Measurements from ENCODE around the gene MVK.

The MVK gene

DNA sequence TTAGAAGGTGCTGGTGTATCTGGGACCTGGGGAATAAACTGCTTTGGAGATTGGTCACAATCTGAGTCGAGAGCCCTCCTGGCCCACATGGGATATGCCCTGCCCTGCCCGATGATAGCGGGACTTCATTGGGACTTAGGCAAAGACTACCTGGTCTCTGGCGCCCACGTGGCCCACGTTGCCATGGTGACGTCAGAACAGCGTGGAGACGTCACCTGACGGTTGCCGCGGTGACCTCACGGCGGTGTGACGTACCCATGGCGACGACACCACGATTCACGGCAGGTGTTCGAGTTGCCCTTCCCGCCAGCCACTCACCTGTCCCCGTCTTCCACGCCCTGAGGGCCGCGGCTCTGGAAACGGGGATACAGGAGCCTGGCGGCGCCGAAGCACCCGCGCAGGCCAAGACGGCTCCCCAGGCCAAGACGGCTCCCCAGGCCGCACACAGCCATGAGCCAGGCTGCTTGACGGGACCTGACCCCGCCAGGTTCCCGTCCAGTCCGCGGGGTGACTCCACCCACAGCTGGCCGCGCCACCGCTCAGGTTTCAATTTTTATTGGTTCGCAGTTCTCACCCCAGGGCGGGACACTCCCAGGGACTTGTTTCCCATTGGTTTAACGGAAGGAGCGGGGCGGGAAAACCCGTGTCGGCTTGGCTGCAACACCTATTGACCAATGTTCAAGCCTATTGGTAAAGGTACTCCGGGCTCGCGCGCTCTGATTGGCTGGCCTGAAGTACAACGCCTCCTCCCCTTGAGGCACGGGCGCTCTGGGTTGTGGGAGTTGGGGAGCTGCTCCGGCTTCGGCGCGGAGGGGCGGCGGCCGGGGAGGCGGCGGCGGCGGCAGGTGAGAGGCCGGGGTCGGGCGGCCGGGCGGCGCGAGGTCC lies at the start of gene MVK, which contains the start of gene MMAB:
Gene MVK (plus strand): TSS at position 766 of the 885 bp plus-strand sequence. CDS start 1,029 bp downstream, outside the sequence.
Gene MMAB (minus strand): TSS at position 476 of the 885 bp plus-strand sequence. CDS start 24 bp downstream, at position 452.
- H3K4me3 ChIP-seq (replicated peaks in 1 of 2; ENCODE audit: low read depth in 2 of 2, low read length in 2 of 2), result peak within 1 kb of the TSS; percentile 76 to 91
- TF ChIP-seq, protein P1, sequence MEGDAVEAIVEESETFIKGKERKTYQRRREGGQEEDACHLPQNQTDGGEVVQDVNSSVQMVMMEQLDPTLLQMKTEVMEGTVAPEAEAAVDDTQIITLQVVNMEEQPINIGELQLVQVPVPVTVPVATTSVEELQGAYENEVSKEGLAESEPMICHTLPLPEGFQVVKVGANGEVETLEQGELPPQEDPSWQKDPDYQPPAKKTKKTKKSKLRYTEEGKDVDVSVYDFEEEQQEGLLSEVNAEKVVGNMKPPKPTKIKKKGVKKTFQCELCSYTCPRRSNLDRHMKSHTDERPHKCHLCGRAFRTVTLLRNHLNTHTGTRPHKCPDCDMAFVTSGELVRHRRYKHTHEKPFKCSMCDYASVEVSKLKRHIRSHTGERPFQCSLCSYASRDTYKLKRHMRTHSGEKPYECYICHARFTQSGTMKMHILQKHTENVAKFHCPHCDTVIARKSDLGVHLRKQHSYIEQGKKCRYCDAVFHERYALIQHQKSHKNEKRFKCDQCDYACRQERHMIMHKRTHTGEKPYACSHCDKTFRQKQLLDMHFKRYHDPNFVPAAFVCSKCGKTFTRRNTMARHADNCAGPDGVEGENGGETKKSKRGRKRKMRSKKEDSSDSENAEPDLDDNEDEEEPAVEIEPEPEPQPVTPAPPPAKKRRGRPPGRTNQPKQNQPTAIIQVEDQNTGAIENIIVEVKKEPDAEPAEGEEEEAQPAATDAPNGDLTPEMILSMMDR (IDR thresholded peaks at IDR 0.05; ENCODE audit: low read depth, low read length), result no peak
- peak; percentile 99 to 100 for DNase-seq (ENCODE audit: low read depth in 2 of 2)

DNA sequence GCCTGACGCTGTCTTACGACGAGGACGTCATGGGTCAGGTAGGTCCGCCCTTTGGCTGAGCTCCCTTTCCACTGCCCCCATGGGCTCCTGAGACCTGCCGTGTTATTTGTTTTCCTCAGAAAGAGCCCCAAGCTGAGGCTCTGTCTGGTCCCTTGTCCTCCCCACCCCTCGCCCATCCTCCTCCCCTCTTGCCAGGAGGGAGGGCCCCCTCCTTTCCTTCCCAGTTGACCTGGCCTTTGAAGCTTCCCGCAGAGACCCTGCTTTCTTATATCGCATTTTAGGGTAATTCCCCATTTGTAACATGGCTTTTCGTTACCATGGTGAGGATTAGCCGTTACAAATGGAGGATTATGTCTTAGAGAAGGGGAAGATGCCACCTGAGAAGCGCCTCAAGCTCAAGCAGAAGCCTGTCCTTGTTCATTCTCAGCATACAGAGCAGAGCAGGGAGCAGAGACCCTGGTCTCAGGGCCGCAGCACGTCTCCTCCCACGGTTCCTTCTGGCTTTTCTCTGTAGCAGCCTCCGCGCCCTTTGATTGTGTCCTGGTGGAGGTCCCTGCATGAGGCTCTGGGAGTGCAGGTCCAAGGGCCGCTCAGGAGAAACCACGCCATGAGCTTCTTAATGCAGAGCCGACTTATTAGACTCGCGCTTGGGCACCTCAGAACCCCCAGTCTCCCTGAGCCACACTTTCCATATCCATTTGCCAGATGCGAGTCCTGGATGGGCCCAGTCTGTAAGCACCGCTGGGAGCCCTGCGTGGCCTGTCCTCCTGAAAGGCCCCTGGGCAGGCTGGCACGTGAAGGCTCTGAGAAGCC lies 48.9 kb upstream of the MVK start:
- DNase-seq (ENCODE audit: low read depth in 2 of 2), result no peak
- no peak overlapping the region for H3K4me3 ChIP-seq (replicated peaks in 1 of 2; ENCODE audit: low read depth in 2 of 2, low read length in 2 of 2)
- TF ChIP-seq, protein P1 (IDR thresholded peaks at IDR 0.05; ENCODE audit: low read depth, low read length), result no peak

DNA sequence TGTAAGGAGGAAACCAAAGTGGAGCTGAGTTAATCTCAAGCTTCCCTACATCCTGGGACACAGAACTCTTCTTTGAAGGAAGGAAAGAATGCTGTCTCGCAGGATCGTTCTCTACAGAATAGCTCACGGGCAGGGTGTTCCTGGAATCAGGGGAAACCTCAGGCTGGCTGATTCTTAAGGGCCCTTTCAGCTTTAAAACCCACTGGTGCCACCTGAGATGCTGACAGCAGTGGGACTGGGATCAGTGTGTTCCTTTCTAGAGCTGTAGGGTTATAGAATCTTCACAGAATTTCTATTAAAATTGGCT lies 48.4 kb upstream of the MVK start:
- no peak overlapping the region for H3K4me3 ChIP-seq (replicated peaks in 1 of 2; ENCODE audit: low read depth in 2 of 2, low read length in 2 of 2)
- DNase-seq (ENCODE audit: low read depth in 2 of 2), result no peak
- TF ChIP-seq, protein P1 (IDR thresholded peaks at IDR 0.05; ENCODE audit: low read depth, low read length), result no peak

DNA sequence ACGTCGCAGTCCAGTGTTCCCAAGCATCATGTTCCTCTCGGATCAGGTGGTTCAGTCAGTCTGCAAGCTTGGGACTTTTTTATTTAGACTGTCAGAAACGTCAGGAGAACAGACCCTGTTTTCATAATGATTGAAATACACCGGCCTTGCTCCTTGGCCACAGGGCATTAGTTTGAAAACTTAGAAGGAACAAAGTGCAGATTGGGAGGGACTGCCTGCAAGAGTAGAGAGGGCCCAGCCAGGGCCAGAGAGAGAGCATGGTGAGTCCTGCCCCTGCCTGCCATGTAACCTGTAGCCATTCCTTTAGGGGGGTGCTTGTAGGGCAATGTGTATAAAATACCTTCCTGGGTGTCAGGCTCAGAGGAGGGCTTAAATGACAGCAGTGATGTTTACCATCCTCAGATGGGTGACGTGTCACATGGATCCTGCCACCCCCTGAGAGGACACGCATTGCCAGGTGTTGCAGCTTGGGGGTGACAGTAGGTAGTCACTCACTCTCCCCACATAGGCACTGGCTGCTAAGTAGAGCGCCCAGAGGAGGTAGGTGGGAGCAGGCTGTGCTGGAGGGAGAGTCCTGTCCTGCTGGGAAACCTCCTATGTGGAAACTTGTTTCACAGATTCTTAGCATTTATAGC lies 46.0 kb upstream of the MVK start:
- TF ChIP-seq, protein P1 (IDR thresholded peaks at IDR 0.05; ENCODE audit: low read depth, low read length), result no peak
- DNase-seq (ENCODE audit: low read depth in 2 of 2), result no peak
- no peak overlapping the region for H3K4me3 ChIP-seq (replicated peaks in 1 of 2; ENCODE audit: low read depth in 2 of 2, low read length in 2 of 2)

DNA sequence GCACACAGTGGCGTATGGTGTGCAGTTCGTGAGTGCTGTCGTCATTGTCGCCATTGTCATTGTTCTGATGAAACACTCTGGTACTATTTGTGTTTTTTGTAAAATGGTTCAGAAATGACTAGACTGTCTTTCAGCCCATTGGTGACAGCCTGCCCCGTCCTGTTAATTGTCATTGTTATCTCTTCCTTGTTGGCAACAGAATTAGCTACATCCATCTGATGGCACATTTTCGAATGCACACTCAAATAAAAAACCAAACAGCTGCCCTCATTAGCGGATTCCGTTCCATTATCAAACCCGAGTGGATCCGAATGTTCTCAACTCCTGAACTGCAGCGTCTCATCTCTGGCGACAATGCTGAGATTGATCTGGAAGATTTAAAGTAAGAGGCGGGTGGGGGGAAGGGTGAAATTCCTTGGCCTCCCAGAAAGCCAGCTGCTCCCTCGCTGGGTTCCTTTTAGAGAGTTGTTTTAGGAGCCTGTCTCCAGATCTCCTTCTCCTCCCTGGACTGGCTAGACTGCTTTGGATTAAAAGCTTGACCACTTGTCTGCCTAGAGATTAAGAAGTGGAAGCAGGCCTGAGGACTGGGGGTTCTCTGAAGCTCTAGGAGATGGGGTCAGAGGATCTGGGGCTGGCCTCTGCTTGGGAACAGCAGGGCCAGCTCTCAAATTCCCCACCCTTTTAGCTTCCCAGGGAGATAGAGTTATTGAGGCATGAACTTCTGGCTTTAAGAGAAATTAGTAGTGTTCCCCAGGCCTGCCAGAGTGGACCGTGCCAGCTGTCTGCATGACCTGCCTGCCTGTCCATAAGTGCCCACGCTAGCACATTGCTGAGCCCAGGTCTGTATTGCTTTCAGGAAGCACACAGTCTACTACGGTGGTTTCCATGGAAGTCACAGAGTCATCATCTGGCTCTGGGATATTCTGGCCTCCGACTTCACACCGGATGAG lies 43.6 kb upstream of the MVK start:
- no peak for DNase-seq (ENCODE audit: low read depth in 2 of 2)
- no peak overlapping the region for H3K4me3 ChIP-seq (replicated peaks in 1 of 2; ENCODE audit: low read depth in 2 of 2, low read length in 2 of 2)
- TF ChIP-seq, protein P1 (IDR thresholded peaks at IDR 0.05; ENCODE audit: low read depth, low read length), result no peak

DNA sequence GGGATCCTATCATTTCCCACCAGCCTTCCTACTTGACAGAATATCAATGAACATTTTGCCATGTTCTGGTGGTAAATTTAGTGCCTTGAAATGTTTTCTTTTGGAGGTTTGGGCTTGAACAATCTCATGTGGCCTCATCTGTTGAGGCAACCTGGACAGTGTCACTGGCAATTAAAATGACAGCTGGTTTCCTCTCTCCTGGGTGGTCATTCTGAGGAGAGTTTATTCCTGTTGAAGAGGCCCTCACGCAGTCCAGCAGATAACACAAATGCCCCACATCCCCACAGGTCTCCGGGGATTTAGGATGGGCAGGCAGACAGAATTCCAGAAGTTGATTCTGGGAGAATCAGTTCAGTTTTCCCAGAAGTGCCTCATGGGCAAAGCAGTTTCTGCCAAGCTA lies 42.2 kb upstream of the MVK start:
- H3K4me3 ChIP-seq (replicated peaks in 1 of 2; ENCODE audit: low read depth in 2 of 2, low read length in 2 of 2), result no peak overlapping the region
- no peak for DNase-seq (ENCODE audit: low read depth in 2 of 2)
- TF ChIP-seq, protein P1 (IDR thresholded peaks at IDR 0.05; ENCODE audit: low read depth, low read length), result no peak

Measured in cardiac fibroblast (primary cell).